GM18868 (cell line): Measurements from ENCODE around the gene KLF15.

Experiments
- ATAC-seq: cut with Tn5 transposase; IDR thresholded peaks from one replicate; pipeline ENCODE4 v1.9.1; 2021; ENCODE audit warnings: mild to moderate bottlenecking, moderate library complexity; ENCODE audit not compliant: unreplicated experiment

KLF15 gene

DNA sequence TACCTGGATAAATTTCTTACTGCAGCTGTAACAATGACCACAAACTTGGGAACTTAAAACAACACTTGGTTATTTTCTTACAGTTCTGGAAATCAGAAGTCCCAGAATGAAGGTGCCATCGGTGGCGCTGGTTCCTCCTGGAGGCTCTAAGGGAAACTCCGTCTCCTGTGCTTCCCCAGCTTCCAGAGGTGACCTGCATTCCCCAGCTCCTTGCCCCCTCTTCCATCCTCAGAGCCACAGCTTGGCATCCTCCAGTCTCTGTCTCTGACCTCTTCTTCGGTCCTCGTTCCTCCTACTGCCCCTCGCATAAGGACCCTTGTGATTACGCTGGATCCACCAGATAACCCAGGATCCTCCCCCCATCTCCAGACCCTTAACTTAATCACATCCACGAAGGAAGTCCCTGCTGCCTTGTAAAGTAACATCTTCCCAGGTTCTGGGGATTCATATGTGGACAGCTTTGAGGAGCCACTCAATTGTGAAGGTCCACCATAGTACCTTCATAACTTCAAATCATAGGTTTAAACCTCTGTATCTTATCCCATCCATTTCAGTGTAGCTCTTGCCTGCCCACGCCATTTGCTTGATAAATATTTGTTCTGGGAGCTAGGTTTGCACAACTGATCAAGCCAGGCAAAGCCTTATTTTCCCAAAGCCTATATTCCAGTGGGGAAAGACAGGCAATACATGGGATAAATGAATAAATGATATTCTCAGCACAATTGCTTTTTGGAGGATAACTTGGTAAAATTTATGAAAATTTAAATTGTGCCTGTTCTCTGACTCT lies 34.8 kb downstream of the KLF15 start:
- ATAC-seq, result no peak

GRCh38 chr3:126321490-126321889 lies 35.7 kb downstream of the KLF15 start:
- ATAC-seq, result no peak

DNA sequence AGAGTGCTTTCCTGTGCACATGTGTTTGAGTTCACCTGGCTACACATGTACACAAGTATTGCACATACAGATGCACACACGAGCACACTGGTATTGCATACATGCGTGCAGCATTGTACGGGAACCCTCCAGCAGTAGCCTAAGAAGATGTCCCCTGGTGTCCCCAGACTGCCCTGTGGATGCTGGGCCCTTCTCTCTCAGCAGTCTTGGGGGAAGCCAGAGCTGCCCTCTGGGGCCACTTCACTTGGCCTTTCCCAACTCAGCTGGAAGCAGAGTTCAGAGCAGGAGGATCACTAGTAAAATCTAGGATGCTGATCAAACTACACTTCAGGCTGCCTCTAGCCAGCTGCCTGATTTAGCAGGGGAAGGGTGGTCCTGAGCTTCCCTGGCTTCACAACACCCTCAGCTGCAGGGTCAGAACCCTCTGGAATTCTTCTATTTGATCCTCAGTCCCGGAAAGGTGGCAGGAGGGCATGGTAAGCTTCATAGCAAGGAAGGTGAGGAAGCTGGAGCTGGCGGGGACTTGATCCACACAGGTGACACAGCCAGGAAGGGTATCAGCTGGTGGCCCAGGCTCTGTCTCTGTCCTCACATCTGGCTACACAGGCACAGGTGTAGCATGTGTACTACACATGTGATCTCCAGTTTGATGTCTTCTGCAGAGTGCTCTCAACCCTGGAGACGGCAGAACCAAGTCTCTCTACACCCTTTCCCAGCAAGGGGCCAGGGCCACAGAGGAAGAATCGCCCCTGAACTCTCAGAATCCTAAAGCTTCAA lies 36.5 kb downstream of the KLF15 start:
- no peak for ATAC-seq

DNA sequence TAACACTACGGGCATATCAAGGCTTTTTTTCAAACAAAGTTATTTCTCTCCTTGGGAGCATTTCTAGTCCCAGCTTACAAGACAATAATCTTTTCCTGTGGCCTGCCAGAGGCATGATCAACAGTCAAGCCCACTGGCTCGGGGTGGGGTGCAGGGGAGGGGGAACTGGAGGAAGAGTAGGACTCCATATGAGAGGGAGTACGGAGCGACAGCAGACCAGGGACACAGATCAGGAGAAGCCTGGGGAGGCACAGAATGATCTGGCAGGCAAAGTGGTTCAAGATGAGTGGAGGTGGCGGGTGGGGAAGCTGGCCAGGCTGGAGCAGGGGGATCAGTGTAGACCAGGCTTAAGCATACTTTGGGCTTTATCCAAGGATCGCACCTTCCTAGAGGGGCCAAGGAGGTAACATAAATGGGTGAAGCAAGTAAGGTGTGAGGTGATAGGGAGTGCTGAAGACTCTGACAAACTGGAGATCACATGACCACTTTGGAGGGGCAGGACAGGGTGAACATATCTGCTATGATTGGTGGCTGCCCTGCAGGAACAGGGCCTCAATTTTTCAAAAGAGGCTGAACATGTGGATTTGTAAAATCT lies 37.4 kb downstream of the KLF15 start:
- no peak for ATAC-seq

- no peak for ATAC-seq
Observed at GRCh38 chr3:126317029-126317996, 39.9 kb downstream of the KLF15 start.

DNA sequence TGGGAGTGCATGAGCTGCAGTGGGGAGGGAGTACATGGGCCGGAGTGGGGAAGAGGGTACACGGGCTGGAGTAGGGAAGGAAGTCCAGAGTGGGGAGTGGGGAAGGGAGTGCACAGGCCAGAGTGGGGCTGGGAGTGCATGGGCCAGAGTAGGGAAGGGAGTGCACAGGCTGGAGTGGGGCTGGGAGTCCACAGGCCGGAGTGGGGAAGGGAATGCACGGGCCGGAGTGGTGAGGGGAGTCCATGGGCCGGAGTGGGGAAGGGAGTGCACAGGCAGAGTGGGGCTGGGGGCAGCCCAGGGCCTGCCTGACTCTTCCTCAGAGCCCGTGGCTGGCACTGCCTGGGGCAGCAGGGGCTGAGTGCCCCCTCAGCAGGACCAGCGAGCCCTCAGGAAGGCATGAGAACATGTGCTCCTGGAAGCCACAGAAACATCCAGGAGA lies 40.7 kb downstream of the KLF15 start:
- ATAC-seq, result no peak

DNA sequence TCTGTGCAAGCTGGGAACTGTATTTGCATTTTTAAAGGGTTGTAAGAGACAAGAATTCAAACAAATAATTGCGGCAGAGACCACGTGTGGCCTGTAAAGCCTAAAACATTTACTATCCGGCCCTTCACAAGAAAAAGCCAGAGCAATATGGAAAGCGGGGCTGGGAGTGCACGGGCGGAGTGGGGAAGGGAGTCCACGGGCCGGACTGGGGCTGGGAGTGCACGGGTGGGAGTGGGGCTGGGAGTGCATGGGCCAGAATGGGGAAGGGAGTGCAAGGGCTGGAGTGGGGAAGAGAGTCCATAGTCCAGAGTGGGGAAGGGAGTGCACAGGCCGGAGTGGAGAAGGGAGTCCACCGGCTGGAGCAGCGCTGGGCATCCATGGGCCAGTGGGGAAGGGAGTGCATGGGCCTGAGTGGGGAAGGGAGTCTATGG lies 41.2 kb downstream of the KLF15 start:
- no peak for ATAC-seq

DNA sequence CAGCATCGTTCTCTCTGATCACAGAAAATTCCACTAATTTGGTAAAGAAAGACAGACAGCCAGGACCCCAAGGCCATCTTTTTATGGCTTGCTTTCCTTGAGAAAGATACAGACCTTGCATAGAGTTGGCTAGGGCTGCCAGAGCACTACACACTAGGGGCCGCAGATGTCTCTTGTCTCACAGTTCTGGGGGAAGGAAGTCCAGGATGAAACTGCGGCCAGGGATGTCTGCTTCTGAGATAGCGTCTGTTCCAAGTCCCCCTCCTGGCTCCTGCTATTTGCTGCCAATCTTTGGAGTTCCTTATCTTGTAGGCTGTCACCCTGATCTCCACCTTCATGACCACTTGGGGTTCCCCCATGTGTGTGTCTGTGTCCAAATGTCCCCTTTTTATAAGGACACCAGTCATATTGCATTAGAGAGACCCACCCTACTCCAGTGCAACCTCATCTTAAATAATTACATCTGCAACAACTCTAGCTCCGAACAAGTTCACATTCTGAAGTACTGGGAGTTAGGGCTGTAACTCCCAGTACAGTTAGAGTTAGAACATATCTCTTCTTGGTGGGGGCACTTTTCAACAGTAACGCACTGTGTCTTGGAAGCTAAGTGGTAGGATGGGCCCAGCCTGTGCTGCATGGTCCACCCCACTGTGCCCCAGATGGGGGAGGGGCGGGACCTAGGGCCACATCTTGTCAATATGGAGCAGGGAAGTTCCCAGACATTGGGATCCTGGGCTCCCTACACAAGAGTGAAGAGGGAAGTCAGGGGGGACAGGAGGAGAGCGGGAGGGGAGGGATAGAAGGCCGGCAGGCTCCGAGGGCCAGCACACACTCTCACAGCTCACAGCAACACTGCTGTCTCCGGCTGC lies 42.2 kb downstream of the KLF15 start:
- ATAC-seq, result no peak

DNA sequence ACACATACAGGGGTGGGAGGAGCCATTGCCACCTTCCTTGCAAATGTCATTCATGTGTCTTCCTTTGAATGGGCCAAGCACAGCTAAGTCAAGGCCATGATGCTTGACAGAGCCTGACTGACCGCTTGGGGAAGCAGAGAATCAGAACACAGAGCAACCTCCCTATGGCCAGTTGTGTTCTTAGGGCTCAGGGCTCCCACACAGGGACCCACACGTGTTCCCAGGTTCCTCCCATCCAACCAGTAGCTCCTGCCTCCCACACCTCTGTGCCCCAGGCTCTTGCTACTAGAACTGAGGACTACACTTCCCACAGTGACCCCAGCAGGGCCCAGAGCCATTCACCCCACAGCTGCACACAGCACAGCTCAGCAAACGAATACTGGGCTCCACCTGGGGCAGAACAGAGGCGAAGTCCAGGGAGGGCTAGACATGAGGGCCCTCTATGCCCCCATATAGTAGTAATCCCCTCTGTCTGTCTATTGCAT lies 42.9 kb downstream of the KLF15 start:
- no peak for ATAC-seq

DNA sequence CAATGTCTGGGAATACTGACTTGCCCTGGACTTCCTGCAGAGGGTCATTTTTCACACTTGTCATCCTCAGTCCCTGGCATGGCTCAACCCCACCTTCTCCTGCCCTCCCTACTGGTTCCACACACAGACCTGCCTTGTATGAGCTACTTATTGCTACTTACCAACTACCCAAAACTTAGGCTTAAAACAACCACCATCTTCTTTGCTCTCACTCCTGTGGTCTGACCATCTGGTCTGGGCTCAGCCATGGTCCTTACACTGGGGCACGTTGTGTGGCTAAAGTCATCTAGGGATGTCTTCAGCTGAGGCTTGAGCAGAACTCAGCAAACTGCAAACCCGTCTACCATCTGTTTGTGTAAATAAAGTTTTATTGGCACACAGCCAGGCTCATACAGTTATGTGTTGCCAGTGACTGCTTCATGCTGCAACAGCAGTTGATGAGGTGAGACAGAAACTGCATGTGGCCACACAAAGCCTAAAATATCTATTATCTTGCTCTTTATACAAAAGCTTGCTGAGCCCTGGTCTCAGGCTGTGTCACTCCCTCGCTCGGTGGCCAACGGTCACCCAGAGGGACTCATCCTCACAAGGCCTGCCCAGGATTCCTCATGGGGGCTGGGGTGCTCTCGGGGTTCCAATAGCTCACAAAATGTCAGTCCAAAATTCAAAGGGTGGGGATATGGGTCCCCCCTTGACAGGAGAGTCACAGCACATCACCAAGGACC lies 43.5 kb downstream of the KLF15 start:
- ATAC-seq, result no peak

- ATAC-seq, result no peak
Observed at GRCh38 chr3:126313166-126313565, 44.0 kb downstream of the KLF15 start.

DNA sequence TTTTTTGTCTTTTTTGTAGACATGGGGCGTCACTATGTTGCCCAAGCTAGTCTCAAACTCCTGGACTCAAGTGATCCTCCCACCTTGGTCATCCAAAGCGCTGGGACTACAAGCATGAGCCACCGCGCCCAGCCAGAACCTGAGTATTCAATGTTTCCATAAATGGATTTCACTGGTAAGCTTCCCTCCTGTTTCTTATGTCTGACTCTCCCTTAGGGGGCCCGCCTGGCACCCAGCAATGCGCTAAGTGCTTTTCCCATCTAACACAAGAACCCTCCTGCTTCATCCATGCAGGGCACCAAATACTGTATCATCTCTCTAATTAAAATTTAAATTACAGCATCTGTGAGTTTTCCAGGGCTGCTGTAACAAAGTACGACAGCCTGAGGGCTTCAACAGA lies 44.9 kb downstream of the KLF15 start:
- no peak for ATAC-seq

GRCh38 chr3:126311338-126311978 lies 45.8 kb downstream of the KLF15 start:
- no peak for ATAC-seq

- ATAC-seq, result no peak
Observed at GRCh38 chr3:126310816-126311215, 46.4 kb downstream of the KLF15 start.

DNA sequence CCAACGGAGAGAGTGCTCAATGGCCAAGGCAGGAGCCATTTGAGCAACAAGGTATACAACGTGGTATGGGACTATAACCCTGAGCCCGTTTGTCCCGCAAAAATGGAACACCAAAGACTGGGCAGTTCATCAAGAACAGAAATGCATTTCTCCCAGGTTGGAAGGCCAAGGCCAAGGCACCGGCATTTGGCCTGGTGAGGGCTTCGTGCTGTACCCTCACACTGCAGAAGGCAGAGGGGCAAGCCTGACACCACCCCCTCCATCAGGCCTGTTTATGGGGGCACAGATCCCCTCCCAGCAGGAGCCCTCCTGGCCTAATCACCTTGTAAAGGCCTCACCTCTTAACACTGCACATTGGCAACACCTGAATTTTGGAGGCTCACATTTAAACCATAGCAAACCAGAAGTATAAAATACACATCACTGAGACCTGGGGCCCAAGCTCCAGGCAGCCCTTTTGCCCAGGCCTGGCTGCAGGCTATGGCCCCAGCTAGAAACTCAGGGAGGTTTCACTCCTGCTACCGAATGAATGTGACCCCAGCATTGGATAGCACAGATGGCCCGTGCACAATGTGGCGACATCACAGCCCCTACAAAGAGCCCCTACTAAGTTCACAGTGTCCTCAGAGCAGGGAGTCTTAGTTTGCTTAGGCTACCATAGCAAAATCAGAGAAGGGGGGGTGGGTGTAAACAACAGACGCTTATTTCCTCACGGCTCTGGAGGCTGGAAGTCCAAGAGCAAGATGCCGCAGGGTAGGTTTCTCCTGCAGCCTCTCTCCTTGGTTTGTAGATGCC lies 47.1 kb downstream of the KLF15 start:
- no peak for ATAC-seq

- ATAC-seq, result no peak
Observed at GRCh38 chr3:126309165-126309564, 48.0 kb downstream of the KLF15 start.

GRCh38 chr3:126308394-126309125 lies 48.6 kb downstream of the KLF15 start:
- ATAC-seq, result no peak
